Smooth muscle cell (in vitro differentiated cells): ENCODE measurements around the gene DEAF1. TPM values are rescaled to one million over a fixed set of nuclear protein-coding genes. Genes with fewer than 3 reads are reported as not detected.
A peak's percentile ranks its signal among the peaks of the same experiment; 100 is the strongest.

ENCODE experiments used
- DNase-seq: peaks from one replicate; lab custom pipeline; 2025; ENCODE audit not compliant: unreplicated experiment; lab: John Stamatoyannopoulos, UW
- H2AFZ ChIP-seq: fragments of 200-600 bp; sonication (generic); 2 replicates; pipeline ENCODE4 v1.6.0; 2016; ENCODE audit warnings: antibody characterized with exemption, low read depth, mild to moderate bottlenecking
- H3F3A ChIP-seq: fragments of 200-600 bp; sonication (generic); 2 replicates; pipeline ENCODE4 v1.6.0; 2017; ENCODE audit warnings: antibody characterized with exemption, low read depth
- H3K27ac ChIP-seq: fragments of 200-600 bp; sonication (generic); 2 replicates; pipeline ENCODE4 v1.5.1; 2016; ENCODE audit warnings: low read depth, mild to moderate bottlenecking
- H3K27me3 ChIP-seq: fragments of 200-600 bp; sonication (generic); 2 replicates; pipeline ENCODE4 v1.6.1; 2016; ENCODE audit warnings: low read depth, mild to moderate bottlenecking
- H3K36me3 ChIP-seq: fragments of 200-600 bp; sonication (generic); 2 replicates; pipeline ENCODE4 v1.5.1; 2016; ENCODE audit warnings: low read depth
- H3K4me1 ChIP-seq: fragments of 200-600 bp; sonication (generic); 2 replicates; pipeline ENCODE4 v1.5.1; 2016; ENCODE audit warnings: low read depth
- H3K4me2 ChIP-seq: fragments of 200-600 bp; sonication (generic); 2 replicates; pipeline ENCODE4 v1.6.0; 2016; ENCODE audit warnings: mild to moderate bottlenecking
- H3K4me3 ChIP-seq: fragments of 200-600 bp; sonication (generic); 2 replicates; pipeline ENCODE4 v1.5.1; 2016; ENCODE audit warnings: mild to moderate bottlenecking
- H3K79me2 ChIP-seq: fragments of 200-600 bp; sonication (generic); 2 replicates; pipeline ENCODE4 v1.6.0; 2016; ENCODE audit warnings: low read depth, mild to moderate bottlenecking
- H3K9ac ChIP-seq: fragments of 200-600 bp; sonication (generic); 2 replicates; pipeline ENCODE4 v1.6.0; 2016; ENCODE audit warnings: low read depth
- H3K9me3 ChIP-seq: fragments of 200-600 bp; sonication (generic); replicated peaks from 2 replicates; pipeline ENCODE4 v1.5.1; 2016; ENCODE audit warnings: low read depth
- H4K20me1 ChIP-seq: fragments of 200-600 bp; sonication (generic); 2 replicates; pipeline ENCODE4 v1.6.0; 2016; ENCODE audit warnings: low read depth
- CTCF ChIP-seq: fragments of 200-600 bp; sonication (generic); IDR thresholded peaks from 2 replicates; pipeline ENCODE4 v1.5.1; 2017; ENCODE audit warnings: borderline replicate concordance, mild to moderate bottlenecking, antibody characterized with exemption; ENCODE audit not compliant: insufficient read depth, poor library complexity, severe bottlenecking
- WGBS: methylation state at CpG from one replicate; pipeline ENCODE4 v1.1.7; 2016; ENCODE audit warnings: low lambda C conversion rate; 5-methylcytosine and 5-hydroxymethylcytosine counted together
- polyA plus RNA-seq: library from polyadenylated mRNA; unstranded; fragments of >200 nt; fragmentation: Nextera tagmentation; extraction: Ambion mirVana; gene quantifications from 2 replicates; pipeline ENCODE4 v1.2.1, GENCODE V29; 2016
- total RNA-seq: library from RNA; depleted of rRNA; stranded (reverse); fragments of >200 nt; gene quantifications from 2 replicates; pipeline ENCODE4 v1.2.3, GENCODE V29; 2014

The DEAF1 gene
- total and polyA plus RNA-seq, 2 experiments from 2014 or later, result 18.7 to 39.2 TPM

GRCh38 chr11:674406-674805 lies 20.6 kb downstream of the DEAF1 start:
- Histone ChIP-seq H3K4me3 (no peak overlapping the region), H3K79me2 (no peaks in the 10 kb centered on the region), H3K27me3 (no peaks in the 10 kb centered on the region), H3F3A (no peaks in the 10 kb centered on the region), H3K9me3 (no peaks in the 10 kb centered on the region), H3K4me2 (no peak overlapping the region), H4K20me1 (peaks cover 12% of the 10 kb centered on the region), H3K9ac (no peak overlapping the region), H3K36me3 (no peaks in the 10 kb centered on the region), H2AFZ (no peak overlapping the region), H3K27ac (no peak overlapping the region), H3K4me1 (no peaks in the 10 kb centered on the region)
- no peak for DNase-seq
- no peak for TF ChIP-seq CTCF
- WGBS, result over 99% methylated on average over 17 of the region's 17 CpGs

GRCh38 chr11:673866-674265 lies 21.2 kb downstream of the DEAF1 start:
- H3K27me3 ChIP-seq, result no peaks in the 10 kb centered on the region
- H3K9ac ChIP-seq, result no peak overlapping the region
- over 99% methylated on average over 8 of the region's 8 CpGs for WGBS
- peaks cover 12% of the 10 kb centered on the region for H4K20me1 ChIP-seq
- no peak for TF ChIP-seq CTCF
- H2AFZ ChIP-seq, result no peak overlapping the region
- no peak for DNase-seq
- no peak overlapping the region for H3K4me2 ChIP-seq
- H3K36me3 ChIP-seq, result no peaks in the 10 kb centered on the region
- no peaks in the 10 kb centered on the region for H3K4me1 ChIP-seq
- H3K9me3 ChIP-seq, result no peaks in the 10 kb centered on the region
- H3K4me3 ChIP-seq, result no peak overlapping the region
- H3K27ac ChIP-seq, result no peak overlapping the region
- no peaks in the 10 kb centered on the region for H3K79me2 ChIP-seq
- H3F3A ChIP-seq, result no peaks in the 10 kb centered on the region

GRCh38 chr11:665704-666281 lies 29.2 kb downstream of the DEAF1 start:
- H3K27ac ChIP-seq, result no peak overlapping the region
- H3K9me3 ChIP-seq, result no peaks in the 10 kb centered on the region
- no peaks in the 10 kb centered on the region for H3K36me3 ChIP-seq
- H3K79me2 ChIP-seq, result no peaks in the 10 kb centered on the region
- no peak overlapping the region for H3K9ac ChIP-seq
- 65% methylated on average over 11 of the region's 11 CpGs for WGBS
- peaks cover 47% of the 10 kb centered on the region for H4K20me1 ChIP-seq
- no peak for DNase-seq
- TF ChIP-seq CTCF, result no peak
- H2AFZ ChIP-seq, result no peak overlapping the region
- H3K4me3 ChIP-seq, result no peak overlapping the region
- no peaks in the 10 kb centered on the region for H3K27me3 ChIP-seq
- H3F3A ChIP-seq, result no peaks in the 10 kb centered on the region
- H3K4me2 ChIP-seq, result peak overlapping the region; percentile 18
- H3K4me1 ChIP-seq, result no peaks in the 10 kb centered on the region

GRCh38 chr11:665062-665703 lies 29.8 kb downstream of the DEAF1 start:
- Histone ChIP-seq H3K4me1 (no peaks in the 10 kb centered on the region), H3F3A (no peaks in the 10 kb centered on the region), H3K4me3 (no peak overlapping the region), H3K4me2 (peak overlapping the region; percentile 18), H3K9me3 (no peaks in the 10 kb centered on the region), H3K27ac (no peak overlapping the region), H3K36me3 (no peaks in the 10 kb centered on the region), H3K79me2 (no peaks in the 10 kb centered on the region), H4K20me1 (peaks cover 50% of the 10 kb centered on the region), H3K27me3 (no peaks in the 10 kb centered on the region), H3K9ac (no peak overlapping the region), H2AFZ (no peak overlapping the region)
- no peak for DNase-seq
- no peak for TF ChIP-seq CTCF
- 75% methylated on average over 14 of the region's 15 CpGs for WGBS
